Measurements from ENCODE around the gene CUEDC1.

Gene CUEDC1

DNA sequence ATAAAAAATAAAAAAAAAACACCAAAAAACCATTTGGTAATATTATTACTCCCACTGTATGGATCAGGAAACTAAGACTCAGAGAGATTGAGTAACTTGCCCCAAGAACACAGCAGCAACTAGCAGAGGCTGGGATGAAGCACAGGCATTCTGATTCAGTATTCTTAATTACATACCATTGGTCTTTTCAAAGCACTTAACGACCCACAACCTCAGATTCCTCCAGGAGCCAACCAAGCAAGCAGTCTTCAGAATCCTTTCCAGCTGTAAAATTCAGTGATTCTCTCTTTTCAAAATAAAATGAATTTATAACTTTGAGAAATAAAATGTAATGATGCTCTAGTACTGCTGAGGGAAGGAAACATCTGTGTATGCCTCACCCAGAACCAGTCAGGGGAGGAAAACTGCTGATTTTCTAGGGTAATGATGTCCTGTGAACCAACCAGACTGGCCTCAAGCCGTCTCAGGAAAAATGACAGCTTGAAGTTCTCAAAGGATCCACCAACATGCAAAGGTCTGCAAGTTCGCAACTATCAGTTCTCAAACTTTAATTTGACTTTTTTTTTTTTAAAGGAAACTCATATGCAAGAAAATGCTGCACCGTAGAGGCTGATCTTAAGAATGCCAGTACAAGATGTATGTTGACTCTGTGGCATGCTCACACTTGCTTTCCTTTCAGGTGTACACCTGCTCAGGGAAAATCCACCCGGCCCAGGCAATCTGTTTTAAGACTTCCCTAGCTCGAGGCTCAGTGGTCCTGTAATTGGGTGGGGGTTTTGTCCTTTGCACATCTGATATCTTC is 9.0 kb downstream of the CUEDC1 start:
- peaks cover 59 to 80% of the 10 kb centered on the region in 2 experiments for H3K4me1 ChIP-seq (ENCODE audit: control insufficient read depth in 1 of 2, insufficient read depth in 1 of 2, low read depth in 1 of 2, low read length in 1 of 2)
- peak overlapping the region; percentile 92 for H3K27ac ChIP-seq

DNA sequence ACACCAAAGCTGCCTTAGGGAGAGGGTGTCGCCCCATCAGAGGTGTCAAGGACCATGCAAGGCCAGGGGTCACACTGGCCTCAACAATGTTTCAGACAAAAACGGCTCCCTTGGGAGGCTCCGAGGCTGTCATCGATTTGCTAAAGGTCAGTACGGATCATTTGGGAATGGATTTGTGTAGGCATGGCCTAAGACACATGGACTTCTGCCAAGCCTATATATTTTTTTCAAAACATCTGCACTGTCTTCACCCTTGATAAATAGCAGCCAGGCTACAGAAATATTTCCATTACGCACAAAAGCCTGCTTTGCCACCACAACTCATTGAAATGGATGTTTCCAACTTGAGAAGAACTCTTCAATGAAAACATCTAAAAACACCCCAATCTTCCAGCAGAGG is 10.3 kb downstream of the CUEDC1 start:
- no peaks in the 10 kb centered on the region for H3K9me3 ChIP-seq
- no peaks in the 10 kb centered on the region for H3K27me3 ChIP-seq
- H3K4me1 ChIP-seq (ENCODE audit: control insufficient read depth in 1 of 2, insufficient read depth in 1 of 2, low read depth in 1 of 2, low read length in 1 of 2): peaks cover 52 to 78% of the 10 kb centered on the region in 2 experiments
- no peak overlapping the region for H3K4me3 ChIP-seq (ENCODE audit: low read depth in 1 of 2, low read length in 1 of 2)
- no peaks in the 10 kb centered on the region for H3K36me3 ChIP-seq
- TF ChIP-seq, protein P1, sequence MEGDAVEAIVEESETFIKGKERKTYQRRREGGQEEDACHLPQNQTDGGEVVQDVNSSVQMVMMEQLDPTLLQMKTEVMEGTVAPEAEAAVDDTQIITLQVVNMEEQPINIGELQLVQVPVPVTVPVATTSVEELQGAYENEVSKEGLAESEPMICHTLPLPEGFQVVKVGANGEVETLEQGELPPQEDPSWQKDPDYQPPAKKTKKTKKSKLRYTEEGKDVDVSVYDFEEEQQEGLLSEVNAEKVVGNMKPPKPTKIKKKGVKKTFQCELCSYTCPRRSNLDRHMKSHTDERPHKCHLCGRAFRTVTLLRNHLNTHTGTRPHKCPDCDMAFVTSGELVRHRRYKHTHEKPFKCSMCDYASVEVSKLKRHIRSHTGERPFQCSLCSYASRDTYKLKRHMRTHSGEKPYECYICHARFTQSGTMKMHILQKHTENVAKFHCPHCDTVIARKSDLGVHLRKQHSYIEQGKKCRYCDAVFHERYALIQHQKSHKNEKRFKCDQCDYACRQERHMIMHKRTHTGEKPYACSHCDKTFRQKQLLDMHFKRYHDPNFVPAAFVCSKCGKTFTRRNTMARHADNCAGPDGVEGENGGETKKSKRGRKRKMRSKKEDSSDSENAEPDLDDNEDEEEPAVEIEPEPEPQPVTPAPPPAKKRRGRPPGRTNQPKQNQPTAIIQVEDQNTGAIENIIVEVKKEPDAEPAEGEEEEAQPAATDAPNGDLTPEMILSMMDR (IDR thresholded peaks at IDR 0.05): no peak
- H3K27ac ChIP-seq: peak overlapping the region; percentile 92

More for the DNA sequence above, 9.0 kb downstream of the CUEDC1 start:
- TF ChIP-seq, protein P1 (IDR thresholded peaks at IDR 0.05): no peak
- Histone ChIP-seq H3K36me3 (no peaks in the 10 kb centered on the region), H3K9me3 (no peaks in the 10 kb centered on the region), H3K4me3 (ENCODE audit: low read depth in 1 of 2, low read length in 1 of 2) (peak overlapping the region; percentile 60 to 64), H3K27me3 (no peaks in the 10 kb centered on the region)

DNA sequence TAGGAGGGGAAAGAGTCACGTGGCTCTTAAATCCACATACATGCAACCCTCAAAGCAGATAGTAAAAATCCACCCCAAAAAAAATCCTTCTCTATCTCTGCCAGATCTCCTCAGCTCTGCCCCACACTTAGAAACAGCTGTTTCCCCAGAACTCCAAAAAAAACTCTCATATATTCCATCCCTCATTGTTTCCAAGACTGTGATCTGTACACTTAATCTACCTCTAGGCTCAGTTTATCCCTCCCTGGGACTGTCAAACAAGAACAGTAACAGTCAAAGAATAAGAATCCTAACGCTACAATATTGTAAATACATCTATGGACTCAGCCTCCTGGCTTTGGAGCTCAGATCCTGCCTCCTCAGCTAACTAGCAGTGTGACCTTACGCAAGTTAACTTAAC is 11.6 kb downstream of the CUEDC1 start:
- Histone ChIP-seq H3K36me3 (no peaks in the 10 kb centered on the region), H3K4me3 (ENCODE audit: low read depth in 1 of 2, low read length in 1 of 2) (no peak overlapping the region), H3K9me3 (no peaks in the 10 kb centered on the region), H3K27ac (no peak overlapping the region), H3K4me1 (ENCODE audit: control insufficient read depth in 1 of 2, insufficient read depth in 1 of 2, low read depth in 1 of 2, low read length in 1 of 2) (peaks cover 48 to 75% of the 10 kb centered on the region in 2 experiments), H3K27me3 (no peaks in the 10 kb centered on the region)
- TF ChIP-seq, protein P1 (IDR thresholded peaks at IDR 0.05): no peak

DNA sequence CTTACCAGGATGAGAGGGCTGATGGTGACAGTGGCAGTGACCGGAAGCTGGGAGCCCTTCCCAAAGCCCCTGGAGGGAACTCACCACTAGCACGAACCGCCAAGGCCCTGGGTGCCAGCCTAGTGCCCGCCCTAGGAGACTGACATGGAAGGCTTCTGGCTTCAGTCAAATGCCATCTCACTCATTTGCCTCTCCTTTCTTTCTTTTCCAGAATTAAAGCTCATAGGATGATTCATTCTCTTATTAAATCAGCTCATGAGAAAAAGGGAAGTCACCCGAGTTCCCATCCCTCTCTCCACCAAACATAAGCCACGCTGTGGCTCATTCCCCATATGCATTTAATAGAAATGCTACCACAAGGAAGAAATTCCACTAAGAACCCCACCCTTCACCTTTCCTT is 12.1 kb downstream of the CUEDC1 start:
- H3K9me3 ChIP-seq: no peaks in the 10 kb centered on the region
- no peaks in the 10 kb centered on the region for H3K36me3 ChIP-seq
- no peak overlapping the region for H3K4me3 ChIP-seq (ENCODE audit: low read depth in 1 of 2, low read length in 1 of 2)
- no peaks in the 10 kb centered on the region for H3K27me3 ChIP-seq
- H3K27ac ChIP-seq: no peak overlapping the region
- H3K4me1 ChIP-seq (ENCODE audit: control insufficient read depth in 1 of 2, insufficient read depth in 1 of 2, low read depth in 1 of 2, low read length in 1 of 2): peaks cover 43 to 69% of the 10 kb centered on the region in 2 experiments
- TF ChIP-seq, protein P1 (IDR thresholded peaks at IDR 0.05): no peak

DNA sequence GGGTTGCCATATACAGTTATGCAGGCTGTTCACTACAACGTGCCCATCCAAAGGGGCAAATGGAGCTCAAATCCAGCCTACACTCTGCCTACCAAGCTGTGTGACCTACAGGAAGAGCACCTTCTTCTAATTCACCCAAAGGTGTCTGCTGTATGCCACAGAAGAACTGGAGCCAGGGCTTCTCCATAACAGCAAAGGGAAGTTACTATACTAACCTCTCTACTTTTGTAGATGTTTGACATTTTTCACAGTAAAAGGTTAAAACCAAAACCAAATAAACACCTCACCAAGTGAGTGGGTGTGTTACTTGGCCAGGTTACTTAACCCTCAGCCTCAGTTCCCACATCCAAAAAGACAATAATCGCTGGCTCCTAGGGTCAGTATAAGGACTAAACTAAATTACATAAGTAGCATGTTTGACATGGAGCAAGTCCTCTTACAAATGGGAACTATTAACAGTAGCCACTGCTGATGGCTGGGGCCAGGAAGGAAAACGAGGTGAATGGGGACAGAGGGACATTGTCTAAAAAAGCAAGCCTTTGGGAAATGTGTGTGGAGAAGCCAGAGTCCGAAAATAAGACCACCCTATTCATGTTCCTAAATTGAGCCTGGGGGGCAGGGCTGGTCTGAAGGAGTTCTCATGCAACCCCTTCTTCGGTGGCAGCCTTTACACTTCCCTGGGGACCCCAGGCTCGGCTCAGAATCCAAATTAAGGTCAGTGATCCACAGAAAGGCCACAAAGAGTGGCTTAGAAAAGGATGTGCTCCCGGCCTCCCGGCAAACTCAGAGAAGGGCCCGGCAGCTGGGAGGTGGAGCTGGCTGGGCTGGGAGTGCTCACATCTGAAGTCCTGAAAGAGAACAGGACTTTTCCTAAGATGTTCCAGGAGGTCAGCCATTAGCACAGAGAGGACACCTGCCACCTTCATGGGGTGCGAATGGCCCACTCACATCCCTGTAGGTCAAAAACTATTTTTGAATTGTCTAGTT is 13.5 kb downstream of the CUEDC1 start:
- Histone ChIP-seq H3K4me1 (ENCODE audit: control insufficient read depth in 1 of 2, insufficient read depth in 1 of 2, low read depth in 1 of 2, low read length in 1 of 2) (peaks cover 40 to 65% of the 10 kb centered on the region in 2 experiments), H3K27me3 (no peaks in the 10 kb centered on the region)
- TF ChIP-seq, protein P1 (IDR thresholded peaks at IDR 0.05): no peak

More for the DNA sequence above, 13.5 kb downstream of the CUEDC1 start:
- no peaks in the 10 kb centered on the region for H3K36me3 ChIP-seq
- H3K27ac ChIP-seq: peak overlapping the region; percentile 77
- H3K9me3 ChIP-seq: no peaks in the 10 kb centered on the region
- H3K4me3 ChIP-seq (ENCODE audit: low read depth in 1 of 2, low read length in 1 of 2): no peak overlapping the region
